HG03025 (cell line): ENCODE measurements around the gene AOX1.
"Not testable (repeated sequence)": the region's sequence is repeated elsewhere in the genome, so short reads cannot be mapped to it uniquely, and the experiment has no call there.

Experiments used
- ATAC-seq: cut with Tn5 transposase; IDR thresholded peaks from one replicate; pipeline ENCODE4 v1.9.1; 2021; ENCODE audit warnings: mild to moderate bottlenecking, moderate library complexity; ENCODE audit not compliant: unreplicated experiment, low FRiP score

Gene AOX1

GRCh38 chr2:200600549-200601225 lies 14.9 kb downstream of the AOX1 start:
- no peak for ATAC-seq

- ATAC-seq, result no peak
Measured at GRCh38 chr2:200602584-200602983, 16.8 kb downstream of the AOX1 start.

DNA sequence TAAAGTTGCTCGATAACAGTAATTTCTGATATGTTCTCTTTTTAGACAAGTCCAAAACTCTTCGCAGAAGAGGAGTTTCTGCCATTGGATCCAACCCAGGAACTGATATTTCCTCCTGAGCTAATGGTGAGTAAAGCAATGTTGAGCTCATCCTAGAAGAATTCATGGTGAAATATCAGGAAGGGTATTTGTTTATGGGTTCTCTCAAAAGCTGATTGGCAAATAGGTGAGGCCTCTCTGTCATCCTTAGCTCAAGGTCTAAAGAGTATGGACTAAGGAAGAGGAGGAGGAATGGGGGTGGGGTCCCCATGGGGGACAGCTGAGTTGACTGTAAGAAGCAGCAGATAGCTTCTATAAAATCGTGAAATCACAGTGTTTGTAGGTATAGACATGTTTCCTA lies 18.2 kb downstream of the AOX1 start:
- ATAC-seq, result no peak

GRCh38 chr2:200604571-200605255 lies 18.9 kb downstream of the AOX1 start:
- ATAC-seq, result no peak

DNA sequence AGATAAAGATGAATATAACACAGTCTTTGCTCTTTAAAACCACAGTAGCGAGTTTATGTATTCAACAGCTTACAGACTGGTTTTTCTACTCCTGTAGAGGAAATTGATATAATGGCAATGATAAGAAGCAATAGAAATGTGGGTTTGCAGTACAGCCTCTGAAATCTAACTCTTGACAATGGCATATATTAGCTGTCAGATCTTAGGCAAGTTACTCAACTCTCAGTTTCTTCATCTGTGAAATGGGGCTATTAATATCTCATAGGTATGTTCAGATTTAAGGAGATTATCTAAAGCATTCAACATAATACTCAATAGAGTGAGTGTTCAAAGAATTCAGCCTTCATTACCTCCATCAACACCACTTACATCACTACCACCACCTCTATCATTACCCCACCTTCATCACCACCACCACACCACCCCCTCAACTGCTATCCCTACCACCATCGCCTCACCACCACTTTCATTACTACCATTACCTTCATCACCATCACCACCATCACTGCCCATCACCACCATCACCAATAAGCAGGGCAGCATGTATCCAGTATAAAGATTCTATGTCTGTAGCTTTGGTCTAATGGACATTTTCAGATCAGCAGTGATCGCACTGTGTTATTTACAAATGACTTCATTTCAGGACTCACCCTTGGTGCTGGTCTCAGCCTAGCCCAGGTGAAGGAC lies 22.7 kb downstream of the AOX1 start:
- ATAC-seq, result no peak

- no peak for ATAC-seq
Measured at GRCh38 chr2:200609028-200609614, 23.3 kb downstream of the AOX1 start.

GRCh38 chr2:200610217-200610616 lies 24.4 kb downstream of the AOX1 start:
- not testable (repeated sequence) for ATAC-seq

- no peak for ATAC-seq
Measured at GRCh38 chr2:200613692-200614091, 27.9 kb downstream of the AOX1 start.

DNA sequence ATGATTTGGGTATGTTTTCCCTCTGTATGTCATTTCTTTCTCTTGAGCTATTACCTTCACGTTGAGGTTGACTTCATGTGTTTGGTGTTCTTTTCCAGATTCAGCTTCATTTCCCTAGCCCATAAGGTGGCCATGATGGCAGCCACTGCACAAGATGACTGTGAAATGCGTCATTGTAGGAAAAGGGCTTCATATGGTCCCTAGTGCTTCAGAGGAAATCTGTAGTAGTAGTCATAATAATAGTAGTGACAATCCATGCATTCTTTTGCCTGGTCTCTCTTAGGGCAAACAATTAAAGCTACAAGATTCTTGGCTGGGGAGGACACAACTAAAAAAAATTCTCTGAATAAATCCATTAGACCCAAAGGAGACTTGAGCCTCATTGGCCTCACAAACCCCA lies 28.4 kb downstream of the AOX1 start:
- ATAC-seq, result no peak

GRCh38 chr2:200615247-200615646 lies 29.4 kb downstream of the AOX1 start:
- ATAC-seq, result no peak

GRCh38 chr2:200616193-200616592 lies 30.4 kb downstream of the AOX1 start:
- no peak for ATAC-seq

DNA sequence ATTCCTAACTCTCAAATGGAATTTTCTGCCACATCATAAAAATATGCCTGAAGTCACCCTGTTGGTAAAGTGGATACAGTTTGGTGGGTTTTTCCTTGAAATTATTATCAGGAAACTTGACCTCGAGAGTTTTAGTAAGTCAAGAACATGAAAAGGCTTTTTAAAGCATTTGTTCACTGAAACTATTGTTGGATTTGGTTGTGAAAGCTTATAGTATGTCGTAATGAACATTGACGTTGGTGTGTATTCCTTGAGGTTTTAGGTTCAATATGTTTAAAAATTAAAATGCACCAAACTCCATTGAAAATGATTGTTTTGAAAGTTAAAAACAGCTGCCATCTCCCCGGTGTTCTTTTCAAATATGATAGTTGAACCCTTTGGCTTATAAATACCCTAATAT lies 30.8 kb downstream of the AOX1 start:
- no peak for ATAC-seq

GRCh38 chr2:200617156-200618053 lies 31.6 kb downstream of the AOX1 start:
- ATAC-seq, result no peak

- no peak for ATAC-seq
Measured at GRCh38 chr2:200618054-200618419, 32.2 kb downstream of the AOX1 start.

- ATAC-seq, result no peak
Measured at GRCh38 chr2:200618590-200619021, 32.8 kb downstream of the AOX1 start.

GRCh38 chr2:200619279-200619678 lies 33.5 kb downstream of the AOX1 start:
- ATAC-seq, result no peak

DNA sequence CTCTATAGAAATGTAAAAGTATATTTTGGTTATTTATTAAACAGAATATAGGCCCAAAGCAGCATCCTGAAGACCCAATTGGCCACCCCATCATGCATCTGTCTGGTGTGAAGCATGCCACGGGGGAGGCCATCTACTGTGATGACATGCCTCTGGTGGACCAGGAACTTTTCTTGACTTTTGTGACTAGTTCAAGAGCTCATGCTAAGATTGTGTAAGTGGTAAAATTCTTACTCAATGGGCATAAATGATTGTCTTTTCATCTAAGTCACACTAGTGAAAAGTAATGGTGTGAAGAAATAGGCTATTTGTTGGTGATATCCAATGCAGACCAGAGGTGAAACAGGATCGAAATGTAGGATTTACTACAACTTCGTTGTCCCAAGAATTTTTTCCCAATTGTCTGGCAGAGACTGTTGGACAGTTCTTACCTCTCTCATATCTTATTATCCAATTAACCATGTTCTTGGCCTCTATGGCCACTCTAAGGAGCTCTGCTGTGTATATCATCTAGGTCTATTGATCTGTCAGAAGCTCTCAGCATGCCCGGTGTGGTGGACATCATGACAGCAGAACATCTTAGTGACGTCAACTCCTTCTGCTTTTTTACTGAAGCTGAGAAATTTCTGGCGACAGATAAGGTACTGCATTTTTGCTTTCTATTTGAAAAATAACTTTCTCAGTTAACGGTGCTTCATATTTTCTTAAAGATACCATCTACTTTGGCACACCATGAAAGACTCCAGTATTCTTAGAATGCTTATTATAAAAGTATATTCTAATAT lies 35.0 kb downstream of the AOX1 start:
- no peak for ATAC-seq

DNA sequence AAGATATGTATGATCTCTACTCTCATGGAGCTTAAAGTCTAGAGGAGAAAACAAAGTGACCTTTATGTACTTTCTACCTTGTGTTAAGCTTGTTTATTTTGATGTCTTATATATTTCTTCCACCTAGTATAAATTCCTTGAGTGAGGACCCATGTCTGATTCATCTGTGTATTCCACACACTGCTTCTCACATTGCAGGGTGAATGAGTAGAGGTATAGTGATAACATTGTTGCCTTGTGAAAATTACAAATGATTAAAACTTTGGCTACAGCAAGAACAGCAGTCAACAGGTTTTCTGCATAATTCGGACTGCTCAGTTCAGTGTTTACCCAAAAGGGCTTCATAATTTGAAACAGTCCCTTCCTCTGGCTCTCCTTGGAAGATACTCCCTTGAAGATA lies 36.3 kb downstream of the AOX1 start:
- no peak for ATAC-seq

GRCh38 chr2:200624026-200624425 lies 38.2 kb downstream of the AOX1 start:
- no peak for ATAC-seq

GRCh38 chr2:200624658-200625057 lies 38.8 kb downstream of the AOX1 start:
- no peak for ATAC-seq
